M059J (cell line): ENCODE results near the gene CIB4. TPM values are rescaled to one million over a fixed set of nuclear protein-coding genes. Genes with fewer than 3 reads are reported as not detected.

ENCODE experiments used
- DNase-seq: peaks from one replicate; pipeline ENCODE4 v3.0.0-alpha.2; 2012; ENCODE audit warnings: low read depth
- total RNA-seq: library from RNA; depleted of rRNA; stranded (reverse); fragments of >200 nt; shearing (Covaris generic); gene quantifications from 2 replicates; pipeline ENCODE4 v1.2.3, GENCODE V29; 2014

Gene CIB4
- total RNA-seq, 1 experiment from 2014 or later = not detected

DNA sequence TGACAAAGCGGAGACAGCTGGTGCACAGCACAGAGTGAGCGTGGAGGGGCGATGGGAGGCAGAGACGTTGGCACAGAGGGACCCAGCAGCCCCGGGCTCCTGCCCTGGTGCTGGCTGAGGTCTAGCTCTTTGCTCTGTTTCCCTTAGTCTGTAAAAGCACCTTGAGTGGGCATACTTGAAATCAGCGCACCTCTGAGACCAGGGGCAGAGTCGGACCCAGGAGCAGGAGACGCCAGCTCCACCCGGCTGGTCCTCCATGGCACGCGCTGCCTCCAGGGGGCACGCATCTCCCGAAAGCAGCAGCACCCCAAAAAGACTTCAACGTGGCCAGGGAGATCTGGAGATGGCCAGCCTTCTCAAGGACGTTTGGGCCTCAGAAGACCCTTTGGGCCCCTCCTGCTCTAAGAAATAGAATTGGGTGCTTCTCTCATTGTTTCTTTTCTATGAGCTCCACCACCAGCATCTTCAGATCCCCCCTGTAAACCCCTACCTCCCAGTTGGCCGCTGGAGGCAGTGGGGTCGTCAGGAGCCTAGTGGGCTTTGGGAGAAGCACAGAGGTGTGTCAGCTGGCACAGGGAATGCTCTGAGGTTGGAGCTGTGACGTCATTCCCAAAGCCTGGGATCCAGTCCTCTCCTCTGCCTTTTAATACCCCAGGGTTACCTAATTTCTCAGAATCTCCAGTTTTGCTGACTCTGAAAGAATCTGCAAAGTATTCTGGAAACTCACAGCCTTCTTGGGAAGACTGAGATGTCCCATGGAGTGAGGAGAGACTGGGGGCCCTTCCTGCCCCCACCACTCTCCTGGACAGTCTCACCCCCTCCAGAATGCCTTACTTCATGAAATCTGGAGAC lies 58.9 kb downstream of the CIB4 start:
- DNase-seq = no peak

DNA sequence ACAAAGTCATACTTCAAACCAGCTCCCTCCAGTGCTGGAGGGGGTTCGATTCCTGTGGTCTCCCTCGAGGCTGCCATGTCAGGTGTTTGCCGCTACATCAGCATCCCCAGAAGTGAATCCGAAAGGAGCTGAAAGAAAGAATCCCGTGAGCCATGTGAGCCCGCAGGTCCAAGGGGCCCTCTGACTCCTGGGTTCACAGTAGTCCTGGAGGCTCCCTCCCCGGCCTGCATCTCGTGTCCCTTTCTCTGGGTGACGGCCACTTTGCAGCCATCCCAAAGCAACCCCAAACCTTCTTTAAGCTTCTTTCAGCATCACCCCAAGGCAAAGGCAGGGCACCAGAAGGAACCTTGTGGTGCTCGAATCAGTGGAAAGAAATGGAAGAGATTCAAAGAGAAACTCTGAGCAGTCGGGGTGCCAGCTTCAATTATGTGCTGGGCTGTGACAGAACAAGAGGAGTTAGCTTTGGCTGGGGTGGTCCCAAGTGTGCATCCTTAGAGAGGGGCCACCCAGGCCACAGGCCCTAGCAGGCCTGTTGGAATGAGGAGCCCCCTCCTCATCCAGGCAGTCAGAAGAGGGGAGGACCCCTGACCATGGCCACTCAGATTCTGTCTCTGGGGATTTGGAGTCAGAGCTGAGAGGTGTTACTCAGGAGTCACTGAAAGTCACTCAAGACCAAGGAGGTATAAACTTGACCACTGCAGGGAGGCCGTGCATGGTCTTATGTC lies 59.7 kb downstream of the CIB4 start:
- no peak for DNase-seq

DNA sequence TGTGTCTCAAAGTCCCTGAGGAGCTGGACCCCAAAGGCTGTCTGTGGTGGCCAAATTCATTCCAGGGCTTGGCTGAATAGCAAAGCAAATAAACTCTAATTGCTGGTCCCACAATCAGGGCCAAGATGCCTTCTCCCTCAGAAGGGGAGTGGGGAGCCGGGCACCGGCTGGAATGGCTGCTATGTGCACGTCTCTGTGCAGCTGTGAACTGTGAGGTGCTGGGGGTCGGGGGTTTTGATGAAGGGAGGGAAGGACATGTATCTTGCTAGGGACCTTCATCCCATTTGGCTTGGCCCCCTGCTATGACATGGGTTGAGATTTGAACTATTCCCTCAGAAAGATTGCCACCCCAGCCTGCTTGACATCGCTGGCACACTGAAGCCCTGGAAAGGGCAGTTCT lies 60.4 kb downstream of the CIB4 start:
- DNase-seq = no peak

DNA sequence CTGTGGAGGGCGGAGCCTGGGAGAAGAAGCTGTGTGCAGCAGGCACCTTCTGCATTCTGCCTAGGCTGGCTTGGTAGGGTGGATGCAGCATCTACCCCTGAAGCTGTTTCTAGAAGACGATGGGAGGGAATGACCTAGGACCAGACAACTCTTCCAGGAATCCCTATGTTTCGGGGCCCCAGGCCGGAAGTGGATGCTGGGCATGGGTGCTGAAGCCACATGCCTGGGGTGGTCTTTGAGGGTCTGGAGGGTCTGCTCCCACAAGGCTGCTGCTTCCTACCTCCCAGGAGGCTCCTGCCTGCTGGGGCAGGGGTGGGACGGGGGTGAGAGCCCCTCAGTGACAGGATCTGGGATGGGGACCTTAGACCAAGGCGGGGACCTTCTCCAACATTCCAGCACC lies 61.0 kb downstream of the CIB4 start:
- no peak for DNase-seq

DNA sequence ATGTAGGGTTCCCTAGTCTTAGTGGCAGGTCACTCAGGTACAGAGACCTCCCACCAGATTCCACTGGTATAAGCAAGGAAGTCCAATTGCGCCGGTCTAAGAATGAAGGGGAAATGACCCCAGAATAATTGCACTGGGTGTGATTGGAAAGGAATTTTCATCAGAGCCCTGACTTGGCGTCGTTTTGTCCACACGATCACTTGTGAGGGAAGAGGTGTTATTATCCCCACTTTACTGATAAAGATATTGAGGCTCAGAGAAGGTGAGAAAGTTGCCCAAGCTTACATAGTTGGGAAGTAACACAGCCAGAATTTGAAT lies 61.5 kb downstream of the CIB4 start:
- DNase-seq = no peak

DNA sequence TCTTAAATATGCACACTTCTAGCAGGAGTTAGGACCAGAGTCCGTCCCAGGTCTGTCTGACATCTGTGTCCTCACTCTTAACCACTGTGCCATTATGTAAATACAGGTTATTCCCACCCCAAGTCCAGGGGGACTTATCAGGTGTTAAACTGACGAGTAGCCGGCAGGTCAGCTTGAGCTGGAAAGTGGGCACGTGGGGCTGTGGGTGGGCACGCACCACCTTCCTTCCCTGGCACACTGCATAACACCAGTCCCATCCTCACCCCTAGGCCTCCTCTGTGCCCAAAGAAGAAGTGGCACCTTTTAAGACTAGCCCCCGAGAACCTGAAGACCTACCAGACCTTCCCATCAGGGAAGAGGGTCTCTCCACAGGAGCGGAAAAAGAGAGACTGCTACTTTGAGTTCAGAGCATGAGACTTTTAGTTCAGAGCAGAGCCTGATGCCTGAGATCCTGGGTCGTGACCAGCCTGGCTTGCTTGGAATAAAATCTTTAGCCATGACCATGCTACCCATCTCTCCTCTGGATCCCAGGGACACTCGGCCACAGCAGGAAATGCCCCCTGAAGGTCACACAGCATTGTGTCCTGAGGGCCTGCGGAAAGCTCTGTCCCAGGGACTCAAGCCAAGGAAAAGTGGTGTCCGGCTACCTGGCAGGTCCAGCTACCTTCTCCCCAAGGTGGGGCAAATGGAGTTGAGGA lies 62.0 kb downstream of the CIB4 start:
- no peak for DNase-seq

DNA sequence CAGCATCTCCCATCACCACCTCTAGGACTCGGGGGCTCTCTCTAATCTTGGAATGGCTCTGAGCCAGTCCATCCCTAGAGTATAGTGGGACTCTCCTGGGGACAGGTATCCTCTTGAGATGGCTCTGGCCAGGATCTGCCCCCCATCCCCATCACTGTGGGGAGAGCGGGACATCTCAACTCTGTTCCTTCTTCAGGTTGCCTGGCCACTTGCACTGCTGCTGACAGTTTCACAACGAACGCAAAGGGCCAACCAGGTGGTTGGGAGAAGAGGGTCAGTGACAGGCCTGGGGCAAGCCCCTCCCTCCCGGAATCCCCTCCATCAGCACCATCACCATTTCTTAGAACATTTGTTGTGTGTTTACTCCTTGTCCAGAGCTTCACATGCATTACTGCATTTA lies 62.6 kb downstream of the CIB4 start:
- no peak for DNase-seq

DNA sequence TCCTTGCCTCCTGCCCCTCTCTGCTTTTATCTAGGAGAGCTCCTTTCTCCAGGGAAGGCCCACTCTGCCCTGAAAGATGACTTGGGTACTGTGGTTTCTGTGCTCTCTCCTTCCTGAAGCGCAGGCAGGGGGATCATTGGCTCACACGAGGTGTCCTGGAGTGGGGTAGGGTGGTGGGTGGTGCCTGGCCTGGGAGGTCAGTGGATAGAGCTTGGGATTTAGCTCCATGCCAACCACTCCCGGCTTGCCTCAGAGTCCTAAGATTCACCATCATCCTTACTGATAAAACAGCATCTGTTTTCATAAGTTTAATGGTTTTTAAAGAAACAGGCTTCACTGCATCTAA lies 63.1 kb downstream of the CIB4 start:
- no peak for DNase-seq

DNA sequence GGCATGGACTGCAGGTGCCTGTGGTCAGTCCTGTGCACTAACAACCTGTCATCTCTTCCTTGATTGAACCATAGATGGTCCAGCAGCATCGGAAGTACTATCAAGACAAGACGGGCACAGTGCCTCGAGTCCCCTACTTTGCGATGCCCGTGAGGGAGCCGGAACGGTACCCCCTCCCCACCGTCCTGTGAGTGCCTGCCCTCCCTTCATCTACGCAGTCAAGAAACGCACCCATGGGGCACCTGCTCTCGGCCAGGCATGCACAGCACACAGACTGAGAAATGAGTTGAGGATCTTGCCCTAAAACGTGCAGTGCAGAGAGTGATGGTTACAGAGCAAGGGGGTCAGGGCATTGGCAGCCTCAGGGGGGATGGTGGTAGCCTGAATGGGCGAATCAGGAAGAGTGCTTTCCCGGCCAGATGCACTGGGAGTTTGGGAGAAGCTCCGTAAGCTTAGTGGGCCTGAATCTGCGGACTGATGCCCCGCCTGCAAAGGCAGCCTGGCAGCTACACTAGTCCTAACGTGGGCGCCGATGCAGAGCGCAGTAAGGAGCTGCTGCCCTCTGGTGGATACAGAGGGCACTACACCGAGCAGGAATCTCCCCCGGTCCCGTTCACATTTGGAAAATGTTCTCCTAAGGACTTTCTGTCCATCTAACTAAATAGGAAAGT lies 63.6 kb downstream of the CIB4 start:
- peak; percentile 52 for DNase-seq

DNA sequence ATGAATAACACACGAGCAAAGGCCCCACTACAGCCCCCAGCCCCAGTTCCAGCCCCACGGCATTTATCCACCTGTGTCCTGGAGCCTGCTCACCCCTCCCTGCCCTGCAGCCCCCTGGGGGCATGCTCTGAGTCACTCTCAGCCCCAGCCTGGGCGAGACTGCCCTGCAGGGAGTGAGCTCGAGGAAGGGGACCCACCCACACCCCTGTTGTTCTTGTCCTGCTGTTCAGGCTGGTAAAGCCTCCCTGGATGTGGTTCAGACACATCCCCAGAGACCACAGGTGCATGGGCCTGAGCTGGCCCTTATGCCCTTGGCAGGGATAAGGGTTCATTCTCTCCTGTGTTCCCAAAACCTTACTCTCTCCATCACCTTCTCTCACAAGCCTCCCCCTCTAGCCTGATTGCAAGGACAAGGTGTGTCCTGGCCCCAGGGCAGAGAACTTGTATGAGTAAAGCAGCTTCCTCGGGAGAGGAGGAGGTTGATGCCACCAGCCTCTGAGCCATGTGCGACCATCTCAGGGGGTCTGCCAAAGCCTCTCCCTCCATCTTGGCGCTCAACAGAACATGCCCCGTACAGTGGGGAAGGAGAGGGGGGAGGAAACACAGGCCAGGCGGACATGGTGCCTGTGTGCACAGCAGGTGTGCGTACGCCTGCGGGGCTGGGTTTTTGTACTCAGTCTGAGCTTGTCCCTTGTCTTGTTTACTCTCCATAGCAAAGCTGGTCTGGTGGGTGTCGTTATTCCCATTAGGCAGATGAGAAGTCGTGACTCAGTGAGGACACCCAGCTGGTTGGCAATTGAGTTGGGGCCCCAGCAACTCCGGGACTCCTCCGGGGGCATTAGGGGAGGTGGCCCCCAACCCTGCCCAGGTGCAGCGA lies 64.4 kb downstream of the CIB4 start:
- DNase-seq = no peak

DNA sequence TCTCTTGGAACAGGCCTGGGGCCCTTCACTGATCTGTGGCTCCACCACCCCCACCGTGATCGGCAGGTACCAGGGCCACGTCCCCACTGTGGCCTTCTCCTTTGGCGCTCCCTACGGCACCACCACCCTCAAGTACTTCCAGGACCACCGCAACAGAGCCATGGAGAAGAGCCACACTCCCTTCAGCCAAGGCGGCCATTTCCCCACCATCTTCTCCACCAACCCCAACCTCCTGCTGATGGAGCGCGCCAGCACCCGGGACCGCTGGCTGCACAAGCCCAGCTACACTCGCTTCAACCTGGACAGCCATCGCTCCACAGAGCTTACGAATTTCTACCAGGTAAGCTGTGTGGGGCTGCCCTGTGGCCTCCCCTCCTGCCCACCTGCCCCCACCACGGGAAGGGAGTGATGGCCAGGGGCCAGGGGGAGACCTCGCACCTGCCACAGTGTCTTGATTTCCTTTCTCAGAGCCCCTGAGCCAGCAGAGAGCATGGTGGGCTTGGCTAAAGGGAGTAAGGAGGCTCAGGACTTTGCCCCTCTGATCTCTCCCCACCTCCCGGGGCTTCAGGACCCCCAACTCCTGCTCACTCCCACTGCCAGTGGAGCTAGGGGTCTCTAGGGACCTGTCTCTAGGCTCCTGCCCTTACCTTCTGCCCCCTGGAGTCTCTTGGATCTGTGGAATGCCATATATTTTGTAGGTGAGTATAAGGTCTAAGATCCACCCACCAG lies 65.2 kb downstream of the CIB4 start:
- no peak for DNase-seq

DNA sequence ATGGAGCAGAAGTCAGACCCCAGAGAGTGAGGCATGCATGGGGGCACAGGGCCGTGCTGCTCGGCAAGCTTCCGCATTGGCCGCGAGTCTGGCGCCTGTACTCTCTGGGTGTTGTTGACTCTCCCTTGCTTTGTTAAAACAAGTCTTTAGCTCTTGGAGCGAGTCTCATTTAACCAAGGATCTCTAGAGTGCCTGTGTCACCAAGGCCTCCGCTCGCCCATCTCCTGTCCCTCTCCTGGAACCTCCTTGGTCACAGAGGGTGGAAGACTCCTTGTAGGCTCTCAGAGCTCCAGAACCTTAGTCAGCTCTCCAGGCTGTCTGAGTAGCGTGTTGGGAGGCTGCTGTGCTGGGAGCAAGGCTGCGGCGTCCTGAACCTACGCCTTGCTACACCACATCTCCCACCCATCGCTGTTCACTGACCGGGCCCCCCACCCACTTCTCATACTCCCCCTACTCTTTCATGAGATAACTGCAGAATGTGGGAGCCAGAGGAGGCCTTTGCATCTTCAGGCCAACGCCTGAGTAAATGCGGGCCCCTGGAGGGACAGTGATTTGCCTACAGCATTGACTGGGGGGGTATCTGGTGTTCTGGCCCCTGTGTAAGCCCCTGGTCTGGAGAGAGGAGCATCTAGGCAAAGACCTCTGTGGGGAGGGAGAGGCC lies 66.1 kb downstream of the CIB4 start:
- DNase-seq = no peak

DNA sequence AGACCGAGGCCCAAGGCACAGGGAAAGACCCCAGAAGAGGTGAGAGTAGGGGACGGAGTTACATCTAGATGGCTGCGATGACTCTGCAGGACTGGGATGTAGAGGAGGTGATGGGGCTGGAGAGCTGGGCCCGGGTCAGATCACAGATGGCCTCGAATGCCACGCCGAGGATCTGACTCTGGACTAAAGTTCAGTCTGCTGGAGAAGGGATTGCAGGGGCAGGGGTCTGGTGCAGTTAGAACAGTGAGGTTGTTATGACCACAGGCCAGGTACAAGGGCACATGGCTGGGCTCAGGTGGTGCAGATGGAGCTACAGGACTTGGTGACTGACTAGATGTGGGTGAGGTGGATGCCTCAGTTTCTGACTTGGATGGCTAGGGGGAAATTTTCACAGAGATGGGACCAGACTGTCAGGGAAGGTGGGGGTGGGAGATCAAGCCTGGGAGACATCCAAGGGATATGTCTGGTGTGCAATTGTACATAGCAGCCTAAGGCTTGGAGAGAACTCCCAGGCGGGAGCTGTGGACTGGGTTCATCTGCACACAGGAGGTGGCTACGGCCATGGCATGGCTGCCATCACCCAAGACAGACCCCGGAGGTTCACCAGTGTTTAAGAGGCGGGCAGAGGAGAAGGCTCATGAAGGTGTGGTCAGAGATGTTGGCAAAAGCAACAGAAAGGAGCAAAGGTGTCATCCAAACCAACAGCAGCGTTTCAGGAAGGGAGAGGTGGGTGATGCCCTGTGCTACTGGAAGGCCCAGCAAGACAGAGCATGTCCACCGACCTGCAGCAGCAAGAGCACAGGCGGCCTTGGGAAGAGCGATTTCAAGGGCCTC lies 66.9 kb downstream of the CIB4 start:
- no peak for DNase-seq

DNA sequence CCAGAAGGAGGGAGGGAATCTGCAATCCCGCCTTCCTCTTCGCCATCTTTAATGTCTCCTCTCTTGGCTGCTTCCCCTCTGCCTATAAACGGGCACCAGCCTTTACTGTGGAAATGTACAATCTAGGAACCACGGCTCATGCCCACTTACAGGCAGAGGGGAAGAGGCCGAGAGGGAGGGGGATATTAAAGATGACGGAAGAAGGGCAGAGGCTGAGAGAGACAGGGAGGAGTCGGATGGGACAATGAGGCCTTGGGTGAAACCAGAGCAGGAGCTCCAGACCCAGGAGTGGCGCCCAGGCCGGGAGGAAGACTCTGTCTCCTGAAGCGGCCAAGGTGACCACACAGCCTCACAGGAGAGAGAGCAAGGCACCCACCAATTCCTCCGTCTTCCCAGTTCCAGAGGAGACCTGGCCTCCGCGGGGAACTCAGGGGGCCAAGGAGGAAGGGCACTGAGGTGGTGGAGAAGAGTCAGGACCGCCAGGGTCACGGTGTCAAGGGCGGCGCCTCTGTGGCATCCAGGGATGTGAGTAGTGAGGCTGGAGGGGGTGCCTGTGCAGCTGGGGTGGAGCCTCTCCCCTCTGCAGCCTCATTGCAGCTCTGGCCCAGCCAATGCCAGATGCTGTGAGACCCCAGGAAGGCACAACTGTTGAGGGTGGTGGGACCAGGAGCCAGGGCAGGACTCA lies 67.8 kb downstream of the CIB4 start:
- no peak for DNase-seq

DNA sequence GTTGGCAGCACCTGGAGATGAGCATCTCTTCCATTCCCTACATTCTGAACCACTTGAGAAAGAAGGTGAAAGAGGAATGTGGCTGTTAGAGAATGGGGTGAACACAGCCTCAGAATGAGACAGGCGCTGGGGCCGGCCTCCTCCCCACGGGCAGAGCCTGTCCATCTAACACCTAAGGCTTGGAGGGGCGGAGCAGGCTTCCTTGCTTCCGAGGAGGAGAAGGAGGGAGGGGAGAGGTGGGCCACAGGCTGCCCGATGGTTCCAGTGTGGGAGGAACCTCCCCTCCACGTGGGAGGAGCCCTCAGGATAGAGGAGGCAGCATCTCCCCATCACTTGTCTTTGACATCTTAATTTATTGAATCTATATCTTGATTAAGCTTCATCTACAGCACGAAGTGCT lies 68.6 kb downstream of the CIB4 start:
- no peak for DNase-seq

DNA sequence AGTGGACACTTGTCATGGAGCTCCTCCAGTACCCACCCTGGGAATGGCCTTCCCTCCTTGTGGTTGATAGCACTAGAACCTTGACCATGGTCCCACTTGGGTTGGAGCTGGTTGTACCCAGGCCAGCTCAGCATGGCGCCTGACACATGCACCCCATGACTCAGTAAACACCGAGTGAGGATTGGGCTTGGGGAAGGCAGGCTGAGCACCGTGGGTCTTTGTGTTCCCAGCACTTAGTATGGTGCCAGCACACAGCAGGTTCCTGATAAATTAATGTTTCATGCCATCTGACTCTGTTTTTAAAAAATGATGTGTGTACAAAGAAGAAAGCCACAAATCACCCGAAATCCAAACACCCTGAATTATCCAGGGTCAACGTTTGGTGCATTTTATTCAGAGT lies 69.8 kb downstream of the CIB4 start:
- DNase-seq = no peak

DNA sequence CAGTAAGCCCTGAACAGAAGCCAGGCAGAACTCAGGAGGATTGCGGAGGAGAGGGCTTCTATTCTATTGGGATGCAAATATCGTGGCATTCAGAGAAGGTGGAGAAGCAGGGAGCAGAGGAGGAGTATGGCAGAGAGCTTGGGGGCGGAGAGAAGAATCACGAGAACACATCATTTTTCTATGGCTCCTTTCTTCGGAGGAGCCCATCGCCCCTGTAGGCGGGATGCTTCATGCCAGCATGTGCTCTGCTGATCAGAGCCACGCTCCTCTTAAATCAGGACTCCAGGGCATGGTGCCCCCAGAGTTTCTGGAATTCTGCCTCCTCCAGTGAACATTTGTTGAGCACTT lies 71.1 kb downstream of the CIB4 start:
- no peak for DNase-seq

DNA sequence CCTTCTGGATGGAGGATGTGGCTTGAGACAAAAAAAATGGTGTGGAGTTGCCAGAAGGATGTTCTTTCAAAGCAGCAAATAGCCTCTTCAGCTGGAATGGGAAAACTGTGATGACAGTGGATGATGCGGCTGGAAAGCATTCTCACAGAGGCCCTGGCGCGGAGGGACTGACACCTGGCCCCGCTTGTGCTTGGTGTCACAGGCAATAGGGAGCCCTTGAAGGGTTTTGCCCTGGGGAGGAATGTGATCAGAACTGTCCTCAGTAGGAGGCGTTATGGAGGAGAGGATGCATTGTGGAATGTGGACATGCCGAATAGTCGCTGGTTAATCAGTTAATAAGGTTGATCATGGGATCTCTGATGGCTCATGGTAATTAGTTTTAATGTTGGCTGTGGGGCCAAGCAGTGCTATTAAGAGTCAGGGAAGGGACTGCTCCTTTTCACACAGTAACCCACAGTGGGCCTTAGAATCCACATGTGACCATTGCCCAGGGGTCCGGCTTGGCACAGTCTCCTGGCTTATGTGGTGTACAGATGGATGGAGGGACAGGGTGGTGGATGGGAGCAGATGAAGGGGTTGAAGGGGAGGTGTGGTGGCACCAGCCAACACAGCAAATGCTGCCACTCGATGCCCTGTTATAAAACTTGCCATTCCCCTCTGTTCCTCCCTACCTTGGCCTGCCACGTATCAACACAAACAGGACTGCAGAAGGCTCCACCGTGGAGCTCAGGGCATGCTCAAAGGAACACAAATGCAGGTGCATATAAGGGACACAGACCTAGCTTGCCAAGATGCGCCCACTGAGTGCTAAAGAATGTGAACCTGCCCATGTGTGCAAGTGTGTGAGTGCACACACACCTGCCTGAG lies 71.7 kb downstream of the CIB4 start:
- no peak for DNase-seq
